T-helper 2 cell treated with Interferon-gamma antibody and Interleukin-4, amounts not matched to agents 5 μg/mL and 100 μg/mL, for 36 hours (primary cell): Measurements from ENCODE around the gene ATP7B.

Source experiments
- DNase-seq: peaks from one replicate; pipeline ENCODE4 v3.0.0; 2021; ENCODE audit warnings: low spot score
- H3K27ac Mint-ChIP-seq: one replicate; pipeline ENCODE4 v1.8.0; 2021; ENCODE audit warnings: mild to moderate bottlenecking, mixed read lengths
- H3K27me3 Mint-ChIP-seq: one replicate; pipeline ENCODE4 v1.8.0; 2021; ENCODE audit warnings: low read depth, mixed read lengths
- H3K36me3 Mint-ChIP-seq: one replicate; pipeline ENCODE4 v1.8.0; 2021; ENCODE audit warnings: low read depth, mixed read lengths
- H3K4me1 Mint-ChIP-seq: one replicate; pipeline ENCODE4 v1.8.0; 2021; ENCODE audit warnings: low read depth, mixed read lengths
- H3K4me3 Mint-ChIP-seq: one replicate; pipeline ENCODE4 v1.8.0; 2022; ENCODE audit warnings: mild to moderate bottlenecking, moderate library complexity, mixed read lengths
- H3K9me3 Mint-ChIP-seq: one replicate; pipeline ENCODE4 v1.8.0; 2021; ENCODE audit warnings: mixed read lengths

Gene ATP7B

DNA sequence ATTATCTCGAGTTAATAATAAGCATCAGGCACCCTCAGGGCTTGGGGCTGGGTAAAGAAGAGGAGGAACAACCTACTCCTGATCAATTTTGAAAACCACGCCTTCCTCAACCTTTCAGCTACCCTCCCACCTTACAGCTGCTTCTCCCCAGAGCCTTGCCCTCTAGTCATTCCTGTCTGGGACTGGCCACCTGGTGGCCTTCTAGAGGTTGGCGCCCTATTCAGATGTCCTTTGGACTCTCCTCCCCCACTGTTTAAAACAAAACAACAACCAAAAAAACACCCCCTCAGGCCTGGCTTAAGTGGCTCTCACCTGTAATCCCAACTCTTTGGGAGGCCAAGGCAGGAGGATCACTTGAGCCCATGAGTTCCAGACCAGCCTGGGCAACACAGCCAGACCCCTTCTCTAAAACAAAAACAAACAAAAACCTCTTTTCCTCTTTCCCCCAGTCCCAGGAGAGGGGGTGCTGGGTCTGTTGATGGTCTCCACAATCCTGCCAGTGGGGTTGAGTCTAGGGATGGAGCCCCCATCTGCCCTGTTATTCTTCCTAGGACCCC, 87.2 kb downstream of the ATP7B start:
- peak overlapping the region; percentile 46 for H3K27ac Mint-ChIP-seq
- no peak for DNase-seq
- H3K9me3 Mint-ChIP-seq: no peaks in the 10 kb centered on the region
- H3K27me3 Mint-ChIP-seq: no peaks in the 10 kb centered on the region
- no peaks in the 10 kb centered on the region for H3K36me3 Mint-ChIP-seq
- H3K4me3 Mint-ChIP-seq: no peak overlapping the region
- peaks cover 32% of the 10 kb centered on the region for H3K4me1 Mint-ChIP-seq

DNA sequence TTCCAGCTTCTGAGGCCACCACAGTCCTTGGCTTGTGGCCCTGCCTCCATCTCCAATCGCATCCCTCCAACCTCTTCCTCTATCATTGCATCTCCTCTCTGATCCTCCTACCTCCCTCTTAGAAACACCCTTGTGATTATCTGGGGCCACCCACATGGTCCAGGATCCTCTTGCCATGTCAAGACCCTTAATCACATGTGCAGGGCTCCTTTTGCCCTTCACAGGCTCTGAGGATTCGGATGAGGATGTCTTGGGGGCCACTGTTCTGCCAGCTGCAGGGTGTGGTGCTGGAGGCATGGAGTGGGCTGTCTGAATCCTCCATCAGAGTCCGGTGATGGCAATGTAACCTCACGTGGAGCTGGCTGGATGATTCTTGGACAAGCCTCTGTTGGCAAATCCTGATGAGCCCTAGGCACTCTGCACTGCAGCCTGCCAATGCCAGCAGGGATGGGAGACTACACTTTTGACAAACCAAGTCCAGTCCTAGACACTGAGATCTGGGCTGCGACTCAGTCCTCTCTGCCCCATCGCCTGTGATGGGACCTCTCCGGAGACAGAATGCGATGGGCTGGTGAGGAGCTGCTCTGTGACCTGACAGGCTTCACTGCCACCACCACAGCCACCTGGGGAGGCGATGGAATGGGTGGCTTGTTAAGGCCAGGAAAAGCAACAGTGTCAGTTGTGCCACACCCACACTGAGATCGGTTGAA, 88.3 kb downstream of the ATP7B start:
- H3K27me3 Mint-ChIP-seq: no peaks in the 10 kb centered on the region
- H3K4me3 Mint-ChIP-seq: no peak overlapping the region
- H3K9me3 Mint-ChIP-seq: no peaks in the 10 kb centered on the region
- H3K4me1 Mint-ChIP-seq: peaks cover 32% of the 10 kb centered on the region
- no peaks in the 10 kb centered on the region for H3K36me3 Mint-ChIP-seq
- no peak overlapping the region for H3K27ac Mint-ChIP-seq
- DNase-seq: no peak

DNA sequence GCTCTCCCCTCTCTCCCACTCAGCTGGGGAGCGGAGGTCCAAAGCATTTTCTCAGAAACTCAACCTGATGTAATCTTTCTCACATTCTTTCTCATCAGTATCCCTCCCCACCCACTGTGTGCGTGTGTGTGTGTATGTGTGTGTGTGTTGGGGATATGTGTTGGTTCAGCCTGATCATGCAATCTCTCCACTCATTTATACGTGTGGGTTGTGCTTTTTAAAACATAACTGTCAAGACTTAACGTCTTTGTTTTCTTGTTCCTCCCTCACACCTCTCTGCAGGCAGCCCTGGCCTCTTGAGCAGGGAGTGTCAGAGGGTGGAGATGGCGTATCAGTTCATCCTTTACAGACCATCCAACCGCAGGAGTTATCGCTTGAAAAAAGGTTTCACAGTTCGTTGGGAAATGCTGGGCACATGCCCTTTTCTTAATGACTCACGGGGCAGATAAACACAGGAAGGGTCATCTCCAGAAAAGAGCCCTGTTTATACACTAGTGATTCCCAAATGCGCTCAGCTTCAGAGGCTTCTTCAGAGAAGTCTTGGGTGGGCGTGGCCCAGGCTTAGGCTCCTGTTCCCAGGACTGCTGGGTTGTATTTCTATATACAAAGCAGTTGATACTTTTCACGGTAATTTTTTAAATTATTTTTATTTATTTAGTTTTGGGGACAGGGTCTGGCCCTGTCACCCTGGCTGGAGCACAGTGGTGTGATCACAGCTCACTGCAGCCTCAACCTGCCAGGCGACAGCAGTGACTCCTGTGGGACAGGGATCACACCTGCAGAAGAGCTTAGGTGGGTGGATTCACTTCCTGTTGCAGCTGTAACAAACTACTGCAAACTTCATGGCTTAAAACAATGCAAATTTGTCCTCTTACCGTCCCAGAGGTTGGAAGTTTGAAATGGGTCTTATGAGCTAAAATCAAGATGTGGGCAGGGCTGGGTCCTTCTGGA, 89.2 kb downstream of the ATP7B start:
- Mint-ChIP-seq H3K4me3 (no peak overlapping the region), H3K27ac (peak overlapping the region; percentile 38), H3K4me1 (peaks cover 32% of the 10 kb centered on the region), H3K36me3 (no peaks in the 10 kb centered on the region), H3K27me3 (no peaks in the 10 kb centered on the region), H3K9me3 (no peaks in the 10 kb centered on the region)
- no peak for DNase-seq

DNA sequence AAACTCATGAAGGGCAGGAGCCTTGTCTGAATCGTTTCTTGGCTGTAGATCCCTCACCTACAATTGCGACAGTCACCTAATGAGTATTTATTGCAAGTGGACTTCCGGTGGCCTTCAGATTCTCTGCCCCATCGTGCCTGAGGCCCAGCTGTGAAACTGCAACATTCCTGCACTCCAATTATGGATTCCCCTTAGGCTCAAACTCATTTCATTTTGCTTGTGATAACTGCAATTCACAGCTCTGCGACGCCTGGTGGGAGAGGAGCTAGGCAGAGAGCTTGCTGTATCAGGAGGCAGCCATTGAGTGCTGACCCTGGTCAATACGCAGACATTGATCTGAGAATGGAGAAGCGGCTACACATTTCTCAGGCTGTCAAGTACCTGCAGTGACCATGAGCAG, 90.5 kb downstream of the ATP7B start:
- Mint-ChIP-seq H3K4me3 (no peak overlapping the region), H3K27ac (no peak overlapping the region), H3K27me3 (peaks cover 3% of the 10 kb centered on the region), H3K4me1 (peaks cover 31% of the 10 kb centered on the region), H3K9me3 (no peaks in the 10 kb centered on the region), H3K36me3 (no peaks in the 10 kb centered on the region)
- DNase-seq: no peak

DNA sequence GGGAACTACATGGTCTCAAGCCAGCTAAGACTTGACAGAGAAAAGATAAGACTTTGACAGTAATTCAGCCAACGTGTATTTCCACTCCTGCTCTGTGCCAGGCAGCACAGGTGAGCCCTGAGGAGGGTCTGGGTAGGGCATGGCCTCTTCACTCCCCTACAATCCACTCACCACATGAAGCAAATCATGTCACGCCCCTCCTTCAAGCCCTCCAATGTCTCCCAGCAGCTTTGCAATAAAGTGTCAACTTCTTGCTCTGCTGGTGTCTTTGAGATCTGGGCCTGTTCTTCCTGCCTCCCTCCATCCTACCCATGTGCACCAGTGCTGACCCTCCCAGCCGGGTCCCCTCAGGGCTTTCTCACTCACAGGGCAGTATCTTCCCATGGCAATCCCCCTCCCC, 91.0 kb downstream of the ATP7B start:
- Mint-ChIP-seq H3K4me1 (peaks cover 26% of the 10 kb centered on the region), H3K27ac (no peak overlapping the region), H3K9me3 (no peaks in the 10 kb centered on the region)

DNA sequence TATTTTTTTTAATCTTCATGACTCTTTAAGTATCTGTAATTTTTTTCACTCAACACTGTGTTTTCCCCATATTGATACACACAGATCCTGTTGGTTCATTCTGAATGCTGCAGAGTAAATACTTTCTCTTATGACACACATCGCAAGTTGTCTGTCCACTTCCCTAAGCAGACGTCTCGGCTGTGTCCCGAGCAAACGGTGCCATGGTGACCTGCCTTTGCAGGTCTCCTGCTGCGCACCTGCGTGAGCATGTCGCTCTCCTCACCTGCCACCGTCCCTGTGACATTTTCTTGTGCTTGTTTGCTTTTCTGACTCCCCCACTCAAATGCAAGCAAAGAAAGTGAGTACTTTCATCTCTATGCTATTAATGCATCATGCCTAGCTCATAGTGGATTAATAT, 91.7 kb downstream of the ATP7B start:
- Mint-ChIP-seq H3K4me1 (peaks cover 20% of the 10 kb centered on the region), H3K27me3 (peaks cover 3% of the 10 kb centered on the region), H3K9me3 (no peaks in the 10 kb centered on the region), H3K4me3 (no peak overlapping the region), H3K36me3 (no peaks in the 10 kb centered on the region), H3K27ac (no peak overlapping the region)
- DNase-seq: no peak

More for the DNA sequence above, 91.0 kb downstream of the ATP7B start:
- no peaks in the 10 kb centered on the region for H3K36me3 Mint-ChIP-seq
- H3K4me3 Mint-ChIP-seq: no peak overlapping the region
- DNase-seq: no peak
- H3K27me3 Mint-ChIP-seq: peaks cover 3% of the 10 kb centered on the region

DNA sequence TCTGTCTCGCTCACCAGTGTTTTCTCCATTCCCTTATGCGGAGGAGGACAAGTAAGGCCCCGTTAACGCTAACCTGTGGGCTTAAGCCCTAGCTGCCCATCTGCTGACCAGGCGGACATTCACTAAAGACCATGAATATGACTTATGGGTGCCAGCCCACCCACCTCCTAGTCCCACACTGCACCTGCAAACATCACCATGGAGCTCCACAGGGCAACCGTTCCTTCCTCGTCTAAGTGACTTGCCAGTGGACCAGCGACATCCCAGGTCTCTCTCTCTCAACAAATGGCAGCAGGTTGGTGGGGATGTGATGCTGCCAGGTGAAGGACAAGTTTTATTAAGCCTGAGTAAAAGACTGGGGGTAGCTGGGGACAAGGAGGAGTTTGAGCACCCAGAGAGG, 94.3 kb downstream of the ATP7B start:
- no peak for DNase-seq
- H3K9me3 Mint-ChIP-seq: no peaks in the 10 kb centered on the region
- no peak overlapping the region for H3K4me3 Mint-ChIP-seq

DNA sequence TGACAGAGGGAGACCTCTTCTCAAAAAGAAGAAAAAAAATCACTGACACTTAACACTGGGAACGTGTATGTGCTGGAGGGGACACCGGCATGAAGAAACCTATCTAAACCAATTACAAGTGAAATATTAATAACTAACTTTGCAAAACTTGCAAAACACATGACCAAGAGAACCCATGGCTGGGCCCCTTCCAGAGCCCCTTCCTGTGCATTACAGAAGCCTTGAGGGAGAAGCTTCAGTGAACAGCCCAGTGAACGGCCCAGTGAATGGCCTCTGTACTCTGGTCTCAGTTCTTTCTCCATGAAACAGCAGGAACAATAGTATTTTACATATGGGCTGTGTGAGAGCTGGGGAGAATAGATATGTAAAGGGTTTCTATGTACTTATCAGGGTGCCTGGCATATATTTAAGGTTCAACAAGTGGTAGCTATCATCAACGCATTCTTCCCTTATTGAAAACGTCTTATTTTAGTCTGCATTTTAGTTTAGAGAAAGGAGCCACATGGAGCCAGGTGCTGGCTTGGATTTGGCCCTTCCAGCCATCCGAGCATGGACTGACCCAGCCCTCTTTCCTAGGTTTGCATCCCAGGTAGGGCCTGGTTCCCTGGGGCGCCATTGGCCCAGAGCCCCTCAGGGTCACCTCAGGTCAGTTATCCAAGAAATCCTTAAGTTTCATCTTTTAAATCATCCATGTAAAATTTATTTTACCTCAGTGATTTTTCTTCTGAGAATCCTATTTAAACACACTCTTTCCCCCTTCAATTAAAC, 95.0 kb downstream of the ATP7B start:
- no peak for DNase-seq
- Mint-ChIP-seq H3K27me3 (peaks cover 5% of the 10 kb centered on the region), H3K4me1 (peaks cover 14% of the 10 kb centered on the region), H3K4me3 (no peak overlapping the region), H3K27ac (no peak overlapping the region), H3K9me3 (no peaks in the 10 kb centered on the region), H3K36me3 (no peaks in the 10 kb centered on the region)

More for the DNA sequence above, 94.3 kb downstream of the ATP7B start:
- Mint-ChIP-seq H3K27ac (no peak overlapping the region), H3K27me3 (peaks cover 5% of the 10 kb centered on the region), H3K36me3 (no peaks in the 10 kb centered on the region), H3K4me1 (peaks cover 15% of the 10 kb centered on the region)

DNA sequence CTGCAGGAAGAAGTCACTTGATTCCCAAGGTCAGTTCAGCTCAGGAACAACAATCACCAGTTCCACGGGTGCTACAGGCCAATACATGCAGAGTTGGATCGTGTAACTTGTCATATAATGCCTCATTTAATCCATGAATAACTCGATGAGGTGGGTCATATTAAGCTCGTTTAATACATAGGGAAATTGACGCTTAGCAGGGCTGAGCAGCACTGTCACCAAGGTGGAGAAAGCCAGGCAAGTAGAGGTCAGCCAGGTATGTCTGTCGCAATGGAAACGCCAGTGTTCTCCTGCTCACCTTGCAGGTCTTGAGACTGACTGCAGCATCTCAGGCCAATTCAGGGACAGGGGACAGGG, 97.1 kb downstream of the ATP7B start:
- H3K27me3 Mint-ChIP-seq: peaks cover 5% of the 10 kb centered on the region
- DNase-seq: no peak
- H3K9me3 Mint-ChIP-seq: no peaks in the 10 kb centered on the region
- H3K4me1 Mint-ChIP-seq: peaks cover 28% of the 10 kb centered on the region
- H3K36me3 Mint-ChIP-seq: no peaks in the 10 kb centered on the region
- no peak overlapping the region for H3K27ac Mint-ChIP-seq
- H3K4me3 Mint-ChIP-seq: no peak overlapping the region

DNA sequence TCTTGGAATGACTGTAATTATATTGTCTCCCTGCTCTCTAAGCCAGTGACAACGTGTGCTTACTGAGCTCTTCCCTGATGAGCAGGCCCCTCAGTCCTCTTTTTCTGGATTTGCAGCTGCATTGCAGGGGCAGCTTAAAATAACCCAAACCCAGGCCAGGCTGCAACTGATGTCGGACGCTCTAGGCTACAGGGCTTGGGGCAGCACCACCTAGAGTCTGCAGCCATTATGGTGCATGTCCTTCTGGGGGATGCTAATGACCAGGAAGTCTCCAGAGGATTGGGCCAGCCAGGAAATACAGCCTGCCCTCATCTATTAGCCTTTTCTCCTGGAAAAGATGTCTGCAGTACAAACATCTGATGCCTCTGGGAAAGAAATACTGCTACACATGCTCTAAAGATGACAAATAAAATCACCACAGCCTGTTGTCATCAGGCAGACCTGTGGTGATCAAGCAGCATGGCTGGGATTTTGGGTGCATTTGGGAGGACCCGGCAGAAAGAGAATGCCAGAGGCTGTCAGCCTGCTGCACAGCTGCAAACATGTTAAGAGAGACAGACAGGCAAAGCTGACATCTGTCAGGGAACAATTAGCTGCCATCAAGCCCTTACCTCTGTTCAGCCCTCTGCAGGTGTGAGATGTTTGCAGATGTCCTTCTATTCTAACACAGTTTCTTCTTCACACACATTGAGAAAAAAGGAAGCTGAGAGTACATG, 97.7 kb downstream of the ATP7B start:
- Mint-ChIP-seq H3K4me1 (peaks cover 32% of the 10 kb centered on the region), H3K4me3 (no peak overlapping the region)

DNA sequence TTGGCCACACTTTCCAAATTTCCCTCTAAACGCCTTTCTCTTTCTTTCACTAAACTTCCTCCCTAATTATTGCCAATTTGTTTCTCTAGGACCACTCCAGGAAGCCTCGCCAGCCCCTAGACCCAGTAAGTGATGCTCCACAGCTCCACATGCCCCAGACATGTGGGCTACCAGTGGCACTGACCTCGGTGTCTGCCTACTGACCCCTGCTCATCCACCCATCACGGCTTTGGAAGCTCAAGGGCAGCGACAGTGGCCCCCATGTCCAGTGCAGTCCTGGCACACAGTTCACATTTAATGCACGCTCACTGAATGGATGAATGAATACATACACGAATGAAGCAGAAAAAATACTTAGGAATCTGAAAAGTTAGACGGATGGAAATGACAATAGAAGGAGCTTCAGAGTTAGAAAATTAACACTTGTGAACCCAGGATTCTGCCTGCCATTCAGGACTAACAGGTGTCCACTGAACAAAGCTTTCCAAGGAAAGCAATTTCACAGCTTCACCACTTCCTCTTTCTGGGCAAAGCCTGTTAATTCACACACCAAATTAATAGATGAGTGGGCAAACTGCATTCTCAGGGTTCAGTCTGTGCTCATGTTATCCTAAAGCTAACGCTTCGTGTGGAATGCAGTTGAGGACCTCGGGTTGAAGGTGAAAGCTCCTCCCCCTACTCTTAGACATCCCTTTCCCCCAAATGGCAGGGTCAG, 98.6 kb downstream of the ATP7B start:
- Mint-ChIP-seq H3K27me3 (peaks cover 5% of the 10 kb centered on the region), H3K36me3 (no peaks in the 10 kb centered on the region), H3K4me3 (no peak overlapping the region), H3K9me3 (no peaks in the 10 kb centered on the region), H3K4me1 (peaks cover 32% of the 10 kb centered on the region), H3K27ac (no peak overlapping the region)
- DNase-seq: no peak

More for the DNA sequence above, 97.7 kb downstream of the ATP7B start:
- H3K36me3 Mint-ChIP-seq: no peaks in the 10 kb centered on the region
- H3K9me3 Mint-ChIP-seq: no peaks in the 10 kb centered on the region
- H3K27ac Mint-ChIP-seq: no peak overlapping the region
- peaks cover 5% of the 10 kb centered on the region for H3K27me3 Mint-ChIP-seq
- DNase-seq: no peak

DNA sequence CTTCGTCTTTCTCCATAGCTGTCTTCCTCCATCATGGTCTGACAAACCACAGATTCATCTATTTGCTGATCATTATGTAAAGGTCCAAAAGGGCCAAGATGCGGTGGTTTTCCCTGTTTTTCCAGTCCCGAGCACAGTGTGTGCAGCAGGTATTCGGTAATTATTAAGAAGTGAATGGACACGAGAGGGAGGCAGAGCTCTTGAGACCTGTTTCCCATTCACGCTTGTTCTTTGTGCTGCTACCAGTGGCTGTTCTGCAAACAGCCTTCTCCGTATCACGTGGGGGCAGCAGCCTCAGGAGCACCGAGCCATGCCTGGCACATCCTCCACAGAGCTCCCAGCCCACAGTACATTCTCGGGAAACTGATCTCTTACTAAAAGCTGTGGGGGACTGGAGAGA, 99.2 kb downstream of the ATP7B start:
- Mint-ChIP-seq H3K36me3 (no peaks in the 10 kb centered on the region), H3K27me3 (peaks cover 5% of the 10 kb centered on the region), H3K9me3 (no peaks in the 10 kb centered on the region), H3K4me3 (no peak overlapping the region), H3K4me1 (peaks cover 36% of the 10 kb centered on the region), H3K27ac (no peak overlapping the region)
- DNase-seq: no peak

DNA sequence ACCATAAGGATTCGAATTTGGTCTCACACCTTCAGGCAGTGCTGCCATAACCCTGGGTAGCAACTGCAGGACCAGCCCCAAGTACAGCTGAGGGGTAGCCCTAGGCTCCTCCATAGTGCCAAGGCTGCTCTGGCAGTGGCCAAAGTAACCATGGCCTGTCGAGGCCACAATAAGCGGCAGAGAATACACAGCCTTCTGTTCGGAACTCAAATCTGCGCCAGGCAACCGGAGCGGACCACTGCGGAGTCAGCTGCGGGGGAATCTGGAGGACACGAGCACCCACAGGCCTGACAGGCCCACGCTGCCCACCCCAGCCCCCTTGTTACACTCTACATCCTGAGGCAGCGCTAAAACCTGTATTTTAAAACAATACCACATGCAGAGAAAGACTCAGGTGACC, 100.7 kb downstream of the ATP7B start:
- Mint-ChIP-seq H3K9me3 (no peaks in the 10 kb centered on the region), H3K27ac (peak overlapping the region; percentile 58), H3K4me3 (no peak overlapping the region), H3K36me3 (no peaks in the 10 kb centered on the region), H3K27me3 (peaks cover 2% of the 10 kb centered on the region), H3K4me1 (peaks cover 39% of the 10 kb centered on the region)
- DNase-seq: no peak
